Adipocyte (in vitro differentiated cells): ENCODE data around the gene FAM168A.
A peak's percentile ranks its signal among the peaks of the same experiment; 100 is the strongest.
"Not testable (repeated sequence)": the region's sequence is repeated elsewhere in the genome, so short reads cannot be mapped to it uniquely, and the experiment has no call there.

Source experiments
- DNase-seq: peaks from one replicate; pipeline ENCODE4 v3.0.0-alpha.2; 2015; ENCODE audit warnings: low read depth
- H3K27me3 ChIP-seq: replicated peaks from 2 replicates; pipeline ENCODE4 v1.7.0; 2013; ENCODE audit warnings: mild to moderate bottlenecking, low read length, moderate library complexity; ENCODE audit not compliant: control insufficient read depth, insufficient read depth
- H3K36me3 ChIP-seq: 2 replicates; pipeline ENCODE4 v1.7.0; 2013; ENCODE audit warnings: low read length, mild to moderate bottlenecking, moderate library complexity; ENCODE audit not compliant: control insufficient read depth, insufficient read depth, severe bottlenecking
- H3K4me1 ChIP-seq: 2 replicates; pipeline ENCODE4 v1.7.0; 2013; ENCODE audit warnings: mild to moderate bottlenecking, low read length, moderate library complexity; ENCODE audit not compliant: control insufficient read depth, insufficient read depth
- H3K4me3 ChIP-seq: 2 replicates; pipeline ENCODE4 v1.7.0; 2013; ENCODE audit warnings: mild to moderate bottlenecking, low read length, moderate library complexity
- H3K9ac ChIP-seq: 2 replicates; pipeline ENCODE4 v1.7.0; 2013; ENCODE audit warnings: mild to moderate bottlenecking, low read length, moderate library complexity
- H3K9me3 ChIP-seq: 2 replicates; pipeline ENCODE4 v1.7.0; 2013; ENCODE audit warnings: mild to moderate bottlenecking, low read length, moderate library complexity; ENCODE audit not compliant: control insufficient read depth

Gene FAM168A

DNA sequence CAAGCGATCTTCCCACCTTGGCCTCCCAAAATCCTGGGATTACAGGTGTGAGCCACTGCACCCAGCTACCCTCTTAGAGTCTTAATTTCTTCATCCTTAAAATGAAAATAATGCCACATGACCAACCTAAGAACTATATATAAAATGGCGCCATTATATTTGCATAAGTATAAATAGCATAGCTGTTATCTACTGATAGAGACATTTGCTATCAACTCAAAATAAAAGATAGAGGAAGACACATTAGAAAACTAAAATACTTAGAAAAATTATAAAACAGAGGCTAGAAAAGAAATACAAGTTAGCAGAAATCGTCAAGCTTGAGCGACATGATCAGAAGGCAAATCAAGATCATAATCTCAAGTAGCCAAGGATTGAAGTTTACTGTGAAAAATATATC lies 6.2 kb downstream of the FAM168A start:
- Histone ChIP-seq H3K4me3 (no peak overlapping the region), H3K4me1 (peaks cover 4% of the 10 kb centered on the region), H3K9ac (no peak overlapping the region), H3K9me3 (no peaks in the 10 kb centered on the region), H3K27me3 (no peaks in the 10 kb centered on the region), H3K36me3 (no peaks in the 10 kb centered on the region)
- DNase-seq = no peak

DNA sequence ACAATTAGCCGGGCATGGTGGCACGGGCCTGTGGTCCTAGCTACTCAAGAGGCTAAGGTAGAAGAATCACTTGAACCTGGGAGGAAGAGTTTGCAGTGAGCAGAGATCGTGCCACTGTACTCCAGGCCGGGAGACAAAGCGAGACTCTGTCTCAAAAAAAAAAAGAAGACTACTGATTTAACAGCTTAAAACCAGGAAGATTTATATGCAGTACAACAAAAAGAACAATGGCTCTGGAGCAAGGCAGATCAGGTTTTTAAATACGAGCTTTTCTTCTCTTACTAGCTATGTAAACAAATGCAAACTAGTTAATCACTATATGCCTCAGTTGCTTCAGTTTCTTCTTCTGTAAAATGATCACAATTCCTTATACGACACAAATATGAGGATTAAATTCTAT lies 6.9 kb downstream of the FAM168A start:
- Histone ChIP-seq H3K9me3 (no peaks in the 10 kb centered on the region), H3K4me3 (no peak overlapping the region), H3K36me3 (no peaks in the 10 kb centered on the region), H3K4me1 (no peaks in the 10 kb centered on the region), H3K27me3 (no peaks in the 10 kb centered on the region), H3K9ac (no peak overlapping the region)
- DNase-seq = no peak

DNA sequence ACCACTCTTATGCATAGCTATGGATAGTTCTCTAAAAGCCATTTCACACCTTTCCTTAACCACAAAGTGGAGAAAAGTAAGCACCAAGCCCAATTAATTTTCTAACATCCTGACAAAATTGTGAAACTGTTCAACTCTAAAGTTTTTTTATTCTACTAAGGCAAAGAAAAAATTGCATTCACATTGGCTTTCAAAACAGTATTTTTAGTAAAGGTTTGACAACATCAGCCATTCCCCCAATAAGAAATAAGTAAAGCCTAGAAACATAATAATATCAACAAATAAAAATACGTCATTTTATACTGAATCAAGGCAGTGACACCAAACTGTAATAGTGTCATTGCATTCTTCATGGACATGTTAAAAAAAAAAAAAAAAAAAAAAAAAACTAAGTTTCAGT lies 11.1 kb downstream of the FAM168A start:
- no peak for DNase-seq
- Histone ChIP-seq H3K9ac (no peak overlapping the region), H3K9me3 (no peaks in the 10 kb centered on the region), H3K4me1 (no peaks in the 10 kb centered on the region), H3K36me3 (no peaks in the 10 kb centered on the region), H3K4me3 (no peak overlapping the region), H3K27me3 (no peaks in the 10 kb centered on the region)

DNA sequence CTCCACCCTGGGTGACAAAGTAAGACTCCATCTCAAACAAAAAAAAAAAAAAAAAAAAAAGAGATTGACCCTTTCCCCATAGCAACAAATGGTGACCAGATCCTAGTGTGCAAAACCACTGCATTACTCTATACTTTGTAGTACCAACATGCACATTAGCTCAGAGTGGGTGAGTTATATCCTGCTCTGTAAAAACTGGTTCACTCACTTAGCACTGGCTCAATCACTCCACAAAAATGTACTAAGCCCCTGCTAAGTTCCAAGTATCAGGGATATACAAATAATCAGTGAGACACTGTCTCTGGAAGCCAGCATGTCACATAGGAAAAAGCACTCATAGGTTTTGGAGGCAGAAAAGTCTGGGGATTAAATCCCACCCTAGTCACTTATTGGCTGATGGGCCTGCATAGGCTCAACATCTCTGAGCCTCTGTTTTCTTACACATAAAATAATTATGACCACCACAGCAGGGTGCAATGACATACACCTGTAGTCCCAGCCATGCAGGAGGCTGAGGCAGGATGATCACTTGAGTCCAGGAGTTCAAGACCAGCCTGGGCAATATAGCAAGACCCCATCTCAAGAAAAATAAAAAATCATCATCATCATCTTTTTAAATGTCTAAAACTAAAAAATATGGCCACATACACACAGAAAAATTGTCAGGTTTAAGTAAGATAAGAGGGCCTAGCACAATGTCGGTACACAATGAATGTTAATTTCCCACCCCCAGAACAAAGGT lies 11.9 kb downstream of the FAM168A start:
- Histone ChIP-seq H3K36me3 (no peaks in the 10 kb centered on the region), H3K4me3 (no peak overlapping the region), H3K4me1 (no peaks in the 10 kb centered on the region), H3K9ac (no peak overlapping the region), H3K27me3 (no peaks in the 10 kb centered on the region), H3K9me3 (no peaks in the 10 kb centered on the region)
- peak; percentile 23 for DNase-seq

DNA sequence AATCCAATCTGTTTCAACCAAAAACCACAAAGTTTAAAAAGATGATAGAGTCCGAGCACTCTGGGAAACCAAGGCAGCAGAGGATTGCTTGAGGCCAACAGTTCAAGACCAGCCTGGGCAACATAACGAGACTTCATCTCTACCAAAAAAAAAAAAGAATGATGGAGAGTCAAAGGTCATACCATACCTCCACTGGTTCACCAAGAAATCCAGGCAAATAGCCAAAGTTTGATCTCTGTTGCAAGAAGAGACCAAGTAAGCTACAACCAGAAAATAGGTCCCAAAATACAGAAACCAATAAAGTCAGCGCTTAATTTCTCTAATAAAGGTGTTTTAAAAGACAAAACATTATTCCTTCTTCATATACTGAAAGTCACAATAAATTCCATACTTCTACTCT lies 13.1 kb downstream of the FAM168A start:
- H3K27me3 ChIP-seq = no peaks in the 10 kb centered on the region
- H3K9ac ChIP-seq = no peak overlapping the region
- no peaks in the 10 kb centered on the region for H3K36me3 ChIP-seq
- no peaks in the 10 kb centered on the region for H3K4me1 ChIP-seq
- no peaks in the 10 kb centered on the region for H3K9me3 ChIP-seq
- no peak for DNase-seq
- H3K4me3 ChIP-seq = no peak overlapping the region

DNA sequence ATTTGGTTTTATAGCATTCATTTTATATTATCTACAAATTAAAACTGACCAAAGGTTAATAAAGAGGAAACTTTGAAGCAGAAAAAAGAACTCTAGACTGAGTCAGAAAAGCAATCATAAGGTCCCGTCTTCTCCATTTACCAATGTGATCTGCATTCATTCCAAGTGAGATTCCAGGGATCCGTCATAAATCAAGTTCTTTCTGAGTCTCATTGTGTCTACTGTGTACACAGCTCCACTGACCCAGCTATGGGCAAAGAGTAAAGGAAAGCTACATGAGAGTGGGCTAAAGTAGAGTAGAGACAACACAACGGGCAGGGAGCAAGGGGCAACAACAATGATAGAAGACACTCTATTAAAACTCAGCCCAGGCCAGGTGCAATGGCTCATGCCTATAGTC lies 15.3 kb downstream of the FAM168A start:
- H3K4me3 ChIP-seq = no peak overlapping the region
- DNase-seq = no peak
- H3K4me1 ChIP-seq = no peaks in the 10 kb centered on the region

DNA sequence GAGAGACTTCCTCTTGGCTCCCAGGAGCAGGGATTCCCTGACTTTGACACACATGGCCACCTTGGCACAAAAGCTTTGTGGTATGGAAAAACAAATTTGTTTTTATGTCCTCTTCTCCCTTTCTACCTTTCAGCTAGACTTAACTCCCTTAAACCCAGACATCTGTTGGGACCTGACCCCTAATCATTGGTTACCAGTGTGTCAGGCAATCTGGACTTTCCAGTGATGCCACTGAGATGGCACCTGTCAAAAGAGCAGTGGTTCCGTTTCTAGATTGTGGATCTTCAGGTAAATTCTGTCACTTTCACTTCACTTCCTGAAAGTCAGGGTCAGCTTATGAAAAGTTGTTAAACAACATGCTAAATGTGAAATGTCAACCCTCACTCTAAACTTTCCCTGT lies 17.2 kb downstream of the FAM168A start:
- not testable (repeated sequence) for DNase-seq, H3K27me3 ChIP-seq, H3K4me1 ChIP-seq, H3K9ac ChIP-seq, H3K36me3 ChIP-seq, H3K9me3 ChIP-seq, H3K4me3 ChIP-seq

More for the DNA sequence above, 15.3 kb downstream of the FAM168A start:
- H3K9ac ChIP-seq = no peak overlapping the region
- H3K27me3 ChIP-seq = no peaks in the 10 kb centered on the region
- no peaks in the 10 kb centered on the region for H3K9me3 ChIP-seq
- H3K36me3 ChIP-seq = no peaks in the 10 kb centered on the region

DNA sequence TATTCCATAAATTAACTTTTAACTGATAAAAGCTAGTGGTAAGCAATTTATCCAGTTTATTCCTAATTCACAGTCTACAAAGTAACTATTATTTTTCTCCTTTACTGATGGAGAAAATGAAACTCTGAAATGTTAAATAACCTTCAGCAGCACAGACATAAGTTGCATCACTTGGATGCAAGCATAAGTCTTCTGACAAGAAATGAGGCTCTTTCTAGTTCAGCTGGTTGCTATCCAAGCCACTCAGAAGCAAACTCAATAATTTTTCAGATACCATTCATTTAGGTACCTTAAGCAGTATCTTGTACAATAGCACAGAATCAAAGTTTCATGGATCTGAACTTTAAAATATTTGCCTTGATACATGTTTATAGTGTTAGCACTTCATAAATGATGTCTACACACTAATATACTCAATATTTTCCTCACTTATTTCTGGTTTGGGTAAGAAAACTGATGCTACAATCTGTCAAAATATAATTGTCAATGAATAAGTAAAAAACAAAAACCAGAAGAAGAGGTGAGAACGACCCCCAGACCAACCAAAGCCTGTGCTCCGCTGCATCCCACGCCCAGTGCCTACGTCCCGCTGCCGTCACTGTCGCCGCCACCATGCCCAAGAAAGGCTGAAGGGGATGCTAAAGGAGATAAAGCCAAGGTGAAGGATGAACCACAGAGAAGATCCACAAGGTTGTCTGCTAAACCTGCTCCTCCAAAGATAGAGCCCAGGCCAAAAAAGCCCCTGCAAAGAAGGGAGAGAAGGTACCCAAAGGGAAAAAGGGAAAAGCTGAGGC lies 18.1 kb downstream of the FAM168A start:
- no peaks in the 10 kb centered on the region for H3K9me3 ChIP-seq
- no peak overlapping the region for H3K4me3 ChIP-seq
- peak; percentile 52 for DNase-seq
- no peak overlapping the region for H3K9ac ChIP-seq
- no peaks in the 10 kb centered on the region for H3K36me3 ChIP-seq
- H3K27me3 ChIP-seq = no peaks in the 10 kb centered on the region
- no peaks in the 10 kb centered on the region for H3K4me1 ChIP-seq

DNA sequence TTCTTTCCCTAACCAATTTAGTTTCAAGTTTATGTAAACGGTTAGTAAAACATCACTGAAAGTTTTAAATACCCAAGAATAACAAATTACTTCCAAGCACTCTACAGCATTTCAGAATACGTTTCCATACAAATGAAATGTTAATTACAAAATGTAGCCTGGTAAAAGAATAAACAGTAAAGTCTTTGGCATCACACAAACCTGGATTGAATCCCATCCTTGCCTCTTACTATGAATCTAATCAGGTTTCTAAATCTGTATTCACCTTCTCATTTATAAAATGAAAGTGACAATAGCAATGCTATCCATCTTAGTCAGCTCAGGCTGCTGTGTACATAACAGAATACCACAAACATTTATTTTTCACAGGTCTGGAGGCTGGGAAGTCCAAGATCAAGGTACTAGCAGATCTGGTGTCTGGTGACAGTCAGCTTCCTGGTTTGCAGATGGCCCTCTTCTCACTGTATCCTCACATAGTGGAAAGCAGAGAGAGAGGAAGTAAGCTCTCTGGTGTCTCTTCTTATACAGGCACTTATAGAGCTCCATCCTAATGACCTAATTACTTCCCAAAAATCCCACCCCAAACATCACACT lies 19.2 kb downstream of the FAM168A start:
- peak; percentile 2 for DNase-seq
- Histone ChIP-seq H3K36me3 (no peaks in the 10 kb centered on the region), H3K27me3 (no peaks in the 10 kb centered on the region), H3K9me3 (no peaks in the 10 kb centered on the region), H3K9ac (no peak overlapping the region), H3K4me3 (no peak overlapping the region), H3K4me1 (no peaks in the 10 kb centered on the region)

DNA sequence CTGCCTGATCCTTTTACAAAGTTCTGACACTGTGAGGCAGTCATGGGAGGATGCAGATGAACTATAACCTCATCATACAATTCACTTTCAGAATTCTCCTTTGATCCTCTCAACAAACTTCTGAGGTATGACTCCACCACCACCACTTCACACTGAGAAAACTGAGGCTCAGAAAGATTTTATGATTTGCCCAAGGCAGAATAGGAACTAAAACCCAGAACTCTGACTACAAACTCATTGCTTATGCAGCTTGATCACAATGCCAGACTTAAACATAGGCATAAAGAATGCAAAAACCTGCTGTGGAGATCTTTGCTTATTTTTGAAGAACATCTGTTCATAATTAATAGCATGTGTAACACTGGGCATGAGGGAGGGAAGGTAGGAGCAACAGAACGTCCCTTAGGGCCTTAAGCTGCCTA lies 20.4 kb downstream of the FAM168A start:
- H3K9me3 ChIP-seq = no peaks in the 10 kb centered on the region
- peak; percentile 77 for DNase-seq
- H3K9ac ChIP-seq = no peak overlapping the region
- H3K4me3 ChIP-seq = no peak overlapping the region
- no peaks in the 10 kb centered on the region for H3K27me3 ChIP-seq
- H3K36me3 ChIP-seq = no peaks in the 10 kb centered on the region
- no peaks in the 10 kb centered on the region for H3K4me1 ChIP-seq

DNA sequence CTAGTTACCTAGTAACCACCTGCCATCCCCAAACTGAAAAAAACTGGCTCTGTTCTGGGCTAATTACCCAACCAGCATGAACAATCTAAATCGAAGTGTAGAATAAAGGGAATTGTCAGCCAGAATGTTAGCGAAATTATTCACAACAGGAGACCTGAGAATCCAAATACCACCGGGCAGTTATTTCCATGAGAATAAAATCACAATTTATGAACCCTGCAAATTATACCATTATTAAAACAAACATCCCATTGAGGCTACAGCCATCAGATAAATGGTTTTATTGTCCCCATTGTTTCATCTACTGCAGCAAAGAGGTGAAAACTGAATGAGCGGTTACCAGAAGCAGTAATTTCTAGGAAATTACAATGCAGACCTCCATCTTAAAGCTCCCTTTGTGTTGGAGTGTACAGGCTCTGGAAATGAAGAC lies 21.7 kb downstream of the FAM168A start:
- Histone ChIP-seq H3K36me3 (no peaks in the 10 kb centered on the region), H3K4me3 (no peak overlapping the region), H3K27me3 (no peaks in the 10 kb centered on the region), H3K9me3 (no peaks in the 10 kb centered on the region), H3K4me1 (no peaks in the 10 kb centered on the region), H3K9ac (no peak overlapping the region)
- no peak for DNase-seq
